ENCODE results near the gene UPF3A.
A peak's percentile ranks its signal among the peaks of the same experiment; 100 is the strongest.

The UPF3A gene

DNA sequence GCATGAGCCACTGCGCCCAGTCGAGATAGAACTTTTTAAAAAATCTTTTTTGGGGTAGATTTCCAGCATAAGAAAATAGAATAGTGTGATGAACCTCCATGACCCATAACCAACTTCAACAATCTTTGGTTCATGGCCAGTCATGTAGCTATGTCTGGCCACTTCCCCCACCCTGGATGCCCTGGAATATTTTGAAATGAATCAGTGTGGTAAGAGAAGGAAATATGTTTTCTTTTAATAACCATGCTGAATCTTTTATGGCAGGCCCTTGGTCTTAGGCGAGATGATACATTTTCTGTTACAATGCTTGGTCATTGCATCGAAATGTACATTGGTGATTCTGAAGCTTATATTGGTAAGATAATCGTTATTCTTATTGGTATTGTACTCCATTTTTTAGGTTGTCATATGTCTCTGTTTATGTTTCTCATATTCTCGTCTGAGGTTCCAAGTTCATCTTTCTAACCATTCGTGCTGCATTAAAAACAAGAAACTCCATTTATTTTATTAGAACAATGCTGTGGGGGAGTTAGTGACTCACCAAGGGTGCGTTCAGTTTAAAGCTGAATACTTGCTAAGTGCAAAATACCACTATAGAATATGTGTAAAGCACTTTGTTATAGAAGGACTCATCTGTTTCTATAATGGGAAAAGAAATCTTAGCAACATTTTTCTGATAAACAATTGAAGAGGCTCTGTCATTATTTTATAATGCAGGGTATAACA, 16.4 kb upstream of the UPF3A start:
- no peak for DNase-seq

GRCh38 chr13:114266241-114266640, 15.2 kb upstream of the UPF3A start:
- DNase-seq: no peak

GRCh38 chr13:114268344-114269280, 12.8 kb upstream of the UPF3A start:
- DNase-seq: no peak

DNA sequence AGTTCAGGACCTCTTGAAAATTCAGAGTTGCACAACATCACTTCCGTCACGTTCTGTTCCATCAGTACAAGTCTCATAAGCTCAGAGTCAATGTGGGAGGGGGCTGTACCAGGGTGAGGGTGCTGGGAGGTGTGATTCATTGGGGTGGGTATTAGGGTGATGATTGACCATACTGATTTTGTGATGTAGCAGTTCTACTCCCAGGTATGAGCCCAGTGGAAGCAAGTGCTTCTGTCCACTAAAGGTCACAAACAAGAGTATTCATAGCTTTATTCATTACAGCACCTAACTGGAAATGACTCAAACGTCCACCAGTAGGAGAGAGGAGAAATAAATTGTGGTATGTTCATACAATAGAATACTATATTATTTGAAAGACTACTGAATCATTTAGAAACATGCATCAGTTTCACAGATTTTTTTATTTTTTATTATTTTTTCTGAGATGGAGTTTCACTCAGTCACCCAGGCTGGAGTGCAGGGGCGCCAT, 12.1 kb upstream of the UPF3A start:
- no peak for DNase-seq

DNA sequence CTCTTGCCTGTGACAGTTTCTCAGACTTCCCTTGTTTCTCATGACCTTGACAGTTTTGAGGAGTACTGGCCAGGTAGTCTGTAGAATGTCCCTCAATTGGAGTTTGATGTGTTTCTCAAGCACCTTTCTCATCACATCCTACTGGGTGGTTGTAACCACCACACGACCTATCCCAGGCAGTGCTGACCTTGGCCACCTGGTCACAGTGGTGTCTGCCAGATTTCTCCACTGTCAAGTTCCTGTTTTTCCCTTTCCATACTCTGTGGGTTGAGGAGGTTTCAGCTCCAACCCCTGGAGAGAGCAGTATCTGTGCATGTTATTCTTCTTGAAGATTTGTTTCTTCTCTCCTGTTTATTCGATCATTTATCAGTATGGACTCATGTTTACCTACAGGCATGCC, 8.4 kb upstream of the UPF3A start:
- no peak for DNase-seq

DNA sequence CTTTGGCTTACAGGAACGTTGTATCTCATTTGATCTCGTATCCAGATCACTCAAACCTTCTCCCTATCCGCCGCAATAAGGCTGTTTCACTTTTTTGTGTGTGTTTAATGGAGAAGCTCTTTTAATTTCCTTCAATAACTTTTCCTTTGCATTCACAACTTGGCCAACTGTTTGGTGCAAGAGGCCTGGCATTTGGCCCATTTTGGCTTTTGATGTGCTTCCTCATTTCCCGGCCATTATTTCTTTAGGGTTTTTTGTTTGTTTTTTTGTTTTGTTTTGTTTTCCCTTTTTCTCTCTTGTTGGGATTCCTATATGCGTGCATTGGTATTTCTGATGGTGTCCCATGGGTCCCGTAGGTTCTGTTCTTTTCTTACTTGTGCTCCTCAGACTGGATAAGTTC, 6.1 kb upstream of the UPF3A start:
- no peak for DNase-seq

GRCh38 chr13:114279146-114279545, 2.3 kb upstream of the UPF3A start:
- DNase-seq: no peak

DNA sequence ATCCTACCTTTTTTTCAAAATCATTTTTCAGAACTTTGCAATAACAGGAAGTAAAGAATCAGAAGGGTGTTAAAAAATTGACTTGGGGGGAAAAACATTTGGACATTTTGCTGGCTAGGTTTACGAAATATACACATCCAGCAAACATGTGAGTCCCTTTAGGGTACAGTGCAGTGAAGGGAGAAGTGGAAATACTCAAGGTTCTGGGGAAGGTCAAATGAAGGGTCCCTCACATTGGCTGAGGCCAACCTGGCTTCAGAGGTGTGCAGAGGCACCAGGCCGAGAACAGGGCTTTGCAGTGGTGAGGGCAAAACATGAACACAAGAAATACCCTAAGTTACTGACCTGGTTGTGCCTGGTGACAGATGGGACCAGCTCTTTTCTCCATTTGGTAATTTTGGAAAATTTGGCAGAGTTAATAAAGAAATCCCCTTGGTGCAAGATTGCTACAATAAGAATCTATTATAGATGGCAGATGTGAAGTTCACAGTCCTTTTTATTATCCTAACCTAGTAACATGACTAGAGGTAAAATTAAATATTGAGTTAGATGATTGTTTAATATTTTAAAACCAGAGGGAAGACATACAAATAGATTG, 1.5 kb upstream of the UPF3A start:
- no peak for DNase-seq

GRCh38 chr13:114282041-114282670, 755 bp downstream of the UPF3A start:
- peak; percentile 21 for DNase-seq

- no peak for DNase-seq
Observed at GRCh38 chr13:114283576-114283975, 2.2 kb downstream of the UPF3A start.

GRCh38 chr13:114284680-114285079, 3.3 kb downstream of the UPF3A start:
- no peak for DNase-seq

- no peak for DNase-seq
Observed at GRCh38 chr13:114285166-114285808, 3.9 kb downstream of the UPF3A start.

- no peak for DNase-seq
Observed at GRCh38 chr13:114286808-114287207, 5.4 kb downstream of the UPF3A start.

DNA sequence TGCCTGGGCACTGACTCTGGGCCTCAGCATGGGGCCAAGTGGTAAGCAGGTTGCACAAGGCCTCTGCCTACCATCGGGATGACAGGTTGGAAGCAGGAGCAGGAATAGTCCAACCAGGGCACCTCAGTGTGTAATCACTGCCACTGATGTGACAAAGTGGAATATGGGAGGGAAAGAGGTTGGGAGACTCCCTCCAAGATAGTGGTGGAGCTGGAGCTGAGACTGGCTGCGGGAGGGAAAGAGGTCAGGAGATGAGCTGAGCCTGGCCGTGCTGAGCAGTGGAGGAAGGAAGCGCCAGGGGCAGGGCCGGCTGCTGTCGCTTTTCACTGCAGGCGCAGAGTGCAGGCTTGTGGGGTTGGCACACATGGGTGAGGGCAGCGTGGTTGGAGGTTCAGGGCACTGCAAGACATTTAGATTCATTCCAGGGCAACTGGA, 6.8 kb downstream of the UPF3A start:
- DNase-seq: no peak

GRCh38 chr13:114296448-114296847, 15.0 kb downstream of the UPF3A start:
- DNase-seq: no peak

DNA sequence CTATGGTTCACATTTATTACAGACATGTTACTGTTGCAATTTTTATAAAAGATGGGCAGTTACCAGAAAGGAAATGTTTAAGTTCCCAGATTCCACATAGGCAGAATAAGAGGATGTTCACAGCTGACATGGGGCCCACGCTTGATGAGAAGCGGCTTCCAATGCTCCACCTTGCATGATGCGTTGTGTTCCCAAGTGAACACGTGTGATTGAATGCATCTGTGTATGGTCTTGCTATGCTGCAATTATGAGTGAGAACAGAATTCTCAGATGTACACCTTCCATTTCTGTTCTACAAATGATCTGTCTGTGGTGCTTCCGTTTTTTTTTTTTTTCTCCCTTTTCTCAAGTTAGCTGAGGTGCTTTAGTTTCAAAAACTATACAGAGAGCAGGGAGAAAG, 15.5 kb downstream of the UPF3A start:
- no peak for DNase-seq

DNA sequence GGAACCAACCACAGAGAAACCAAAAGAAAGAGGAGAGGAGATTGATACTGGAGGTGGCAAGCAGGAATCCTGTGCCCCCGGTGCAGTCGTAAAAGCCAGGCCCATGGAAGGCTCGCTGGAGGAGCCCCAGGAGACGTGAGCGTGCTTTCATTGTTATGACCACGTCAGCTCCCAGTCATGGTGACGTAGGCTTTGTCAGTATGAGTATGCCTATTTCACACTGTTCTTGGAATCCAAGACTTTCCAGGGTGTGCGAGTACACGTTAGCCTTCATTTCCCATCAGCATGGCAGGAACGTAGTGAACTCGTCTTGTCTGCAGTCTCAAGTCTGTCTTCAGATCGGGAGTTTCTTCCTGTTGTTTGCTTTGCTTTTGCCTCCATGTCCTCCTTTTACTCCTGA, 17.5 kb downstream of the UPF3A start:
- DNase-seq: no peak

- no peak for DNase-seq
Observed at GRCh38 chr13:114299604-114300305, 18.4 kb downstream of the UPF3A start.

- DNase-seq: no peak
Observed at GRCh38 chr13:114303700-114304327, 22.4 kb downstream of the UPF3A start.

DNA sequence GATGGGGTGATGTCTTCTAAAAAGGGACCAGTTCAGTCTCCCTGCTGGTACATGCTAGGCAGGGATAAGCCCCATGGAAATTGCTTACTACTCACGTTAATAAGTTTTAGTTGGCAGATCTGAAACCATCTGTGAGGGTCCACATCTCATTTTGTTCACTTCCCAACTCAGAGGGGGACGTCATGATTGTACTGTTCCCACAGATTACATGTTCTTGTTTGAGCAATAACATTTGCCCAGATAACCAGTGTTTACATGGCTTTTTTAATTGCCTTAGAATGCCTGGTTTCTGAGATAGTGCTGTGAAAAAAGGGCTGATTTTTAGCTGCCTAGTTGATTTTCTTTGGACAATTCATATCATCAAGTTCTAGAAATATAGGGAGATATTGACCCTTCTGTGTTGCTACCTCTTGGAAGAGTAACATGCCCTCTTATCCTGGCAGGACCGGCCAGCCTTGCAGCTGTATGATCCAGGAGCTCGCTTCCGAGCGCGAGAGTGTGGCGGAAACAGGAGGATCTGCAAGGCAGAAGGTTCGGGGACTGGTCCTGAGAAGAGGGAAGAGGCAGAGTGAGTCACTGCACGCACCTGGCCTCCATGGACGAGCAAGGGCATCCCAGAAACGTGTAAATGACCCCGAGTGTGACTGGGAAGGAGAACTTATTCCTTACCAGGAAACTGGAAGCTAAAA, 23.1 kb downstream of the UPF3A start:
- DNase-seq: no peak

GRCh38 chr13:114309086-114309485, 27.7 kb downstream of the UPF3A start:
- no peak for DNase-seq
